ENCODE results near the gene TSR1.

DNA sequence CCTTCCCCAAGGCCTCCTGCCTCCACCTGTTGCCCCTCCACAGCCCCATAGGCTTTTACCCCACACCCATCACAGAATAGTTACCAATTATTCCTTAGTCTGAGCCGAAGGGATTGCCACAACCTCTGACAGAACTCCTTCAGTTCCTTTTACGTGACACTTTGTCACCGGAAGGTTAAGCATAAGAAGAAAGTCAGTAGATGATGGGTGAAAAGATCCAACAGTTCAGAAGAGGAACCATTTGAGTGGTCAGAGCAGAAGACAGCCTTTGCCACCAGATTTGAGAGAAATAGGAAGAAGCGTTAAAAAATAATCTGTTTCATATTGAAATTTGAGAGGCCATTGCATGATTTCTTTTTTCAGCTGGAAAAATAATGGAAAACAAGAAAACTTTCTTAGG, 31.3 kb downstream of the TSR1 start:
- TF ChIP-seq, protein P1, sequence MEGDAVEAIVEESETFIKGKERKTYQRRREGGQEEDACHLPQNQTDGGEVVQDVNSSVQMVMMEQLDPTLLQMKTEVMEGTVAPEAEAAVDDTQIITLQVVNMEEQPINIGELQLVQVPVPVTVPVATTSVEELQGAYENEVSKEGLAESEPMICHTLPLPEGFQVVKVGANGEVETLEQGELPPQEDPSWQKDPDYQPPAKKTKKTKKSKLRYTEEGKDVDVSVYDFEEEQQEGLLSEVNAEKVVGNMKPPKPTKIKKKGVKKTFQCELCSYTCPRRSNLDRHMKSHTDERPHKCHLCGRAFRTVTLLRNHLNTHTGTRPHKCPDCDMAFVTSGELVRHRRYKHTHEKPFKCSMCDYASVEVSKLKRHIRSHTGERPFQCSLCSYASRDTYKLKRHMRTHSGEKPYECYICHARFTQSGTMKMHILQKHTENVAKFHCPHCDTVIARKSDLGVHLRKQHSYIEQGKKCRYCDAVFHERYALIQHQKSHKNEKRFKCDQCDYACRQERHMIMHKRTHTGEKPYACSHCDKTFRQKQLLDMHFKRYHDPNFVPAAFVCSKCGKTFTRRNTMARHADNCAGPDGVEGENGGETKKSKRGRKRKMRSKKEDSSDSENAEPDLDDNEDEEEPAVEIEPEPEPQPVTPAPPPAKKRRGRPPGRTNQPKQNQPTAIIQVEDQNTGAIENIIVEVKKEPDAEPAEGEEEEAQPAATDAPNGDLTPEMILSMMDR (IDR thresholded peaks at IDR 0.05; ENCODE audit: insufficient read depth, low read length, poor library complexity, severe bottlenecking), result no peak
- no peak for TF ChIP-seq EZH2phosphoT487 (conservative IDR thresholded peaks at IDR 0.05; ENCODE audit: low read length)

Measured in SU-DHL-6 (cell line).